CD8-positive, alpha-beta memory T cell (primary cell): ENCODE measurements around the gene DYNLRB1. TPM values are rescaled to one million over a fixed set of nuclear protein-coding genes. Genes with fewer than 3 reads are reported as not detected.
A peak's percentile ranks its signal among the peaks of the same experiment; 100 is the strongest.

Experiments used
- CTCF ChIA-PET: fragments of 350-600 bp; sonication (Branson Sonifier 250); formaldehyde crosslinking; loops from one replicate; lab custom pipeline; 2021; ENCODE audit warnings: antibody characterized with exemption; lab: Charles Lee
- POLR2A ChIA-PET: fragments of 350-600 bp; sonication (Branson Sonifier 250); formaldehyde crosslinking; loops from one replicate; lab custom pipeline; 2021; ENCODE audit warnings: antibody characterized with exemption; lab: Charles Lee
- DNase-seq, 5 donors: peaks; one replicate each; pipeline versions ENCODE4 v3.0.0 to v3.0.0-alpha.2; 2020 to 2022; ENCODE audit warnings: mixed read lengths in 1 of 5
- H3K27ac ChIP-seq: one replicate; pipeline ENCODE4 v1.7.0; 2013; ENCODE audit warnings: low read depth, mild to moderate bottlenecking, low read length, moderate library complexity
- H3K27me3 ChIP-seq: 2 replicates; pipeline ENCODE4 v1.7.0; 2013; ENCODE audit warnings: low read length, mild to moderate bottlenecking; ENCODE audit not compliant: insufficient read depth, poor library complexity, severe bottlenecking
- H3K36me3 ChIP-seq: 2 replicates; pipeline ENCODE4 v1.7.0; 2013; ENCODE audit warnings: mild to moderate bottlenecking, low read length, moderate library complexity; ENCODE audit not compliant: insufficient read depth
- H3K4me1 ChIP-seq: 2 replicates; pipeline ENCODE4 v1.7.0; 2013; ENCODE audit warnings: mild to moderate bottlenecking, low read length, moderate library complexity; ENCODE audit not compliant: insufficient read depth
- H3K4me3 ChIP-seq: 2 replicates; pipeline ENCODE4 v1.7.0; 2013; ENCODE audit warnings: mild to moderate bottlenecking, low read length
- H3K9me3 ChIP-seq: 2 replicates; pipeline ENCODE4 v1.7.0; 2013; ENCODE audit warnings: mild to moderate bottlenecking, low read length
- H3K27ac Mint-ChIP-seq, 8 donors: one replicate each; pipeline ENCODE4 v1.8.0; 2020 to 2021; ENCODE audit warnings: mixed read lengths in 8 of 8, mild to moderate bottlenecking in 6 of 8, inconsistent platforms in 3 of 8, moderate library complexity in 3 of 8
- H3K27me3 Mint-ChIP-seq, 2 donors: one replicate each; pipeline ENCODE4 v1.8.0; 2020 to 2021; ENCODE audit warnings: mixed read lengths in 2 of 2, mild to moderate bottlenecking in 1 of 2, moderate library complexity in 1 of 2
- H3K36me3 Mint-ChIP-seq, 3 donors: one replicate each; pipeline ENCODE4 v1.8.0; 2020 to 2021; ENCODE audit warnings: mixed read lengths in 3 of 3, inconsistent platforms in 1 of 3, mild to moderate bottlenecking in 1 of 3
- H3K4me1 Mint-ChIP-seq, 3 donors: one replicate each; pipeline ENCODE4 v1.8.0; 2020 to 2021; ENCODE audit warnings: mixed read lengths in 3 of 3, inconsistent platforms in 1 of 3, mild to moderate bottlenecking in 1 of 3
- H3K4me3 Mint-ChIP-seq, 7 donors: one replicate each; pipeline ENCODE4 v1.8.0; 2020 to 2021; ENCODE audit warnings: mixed read lengths in 7 of 7, mild to moderate bottlenecking in 6 of 7, moderate library complexity in 4 of 7, inconsistent platforms in 2 of 7
- H3K9me3 Mint-ChIP-seq, 5 donors: one replicate each; pipeline ENCODE4 v1.8.0; 2020 to 2022; ENCODE audit warnings: mixed read lengths in 5 of 5, mild to moderate bottlenecking in 3 of 5, moderate library complexity in 2 of 5, inconsistent platforms in 1 of 5
- polyA plus RNA-seq: library from polyadenylated mRNA; unstranded; fragments of 300-500 nt; fragmentation: Illumina TruSeq; gene quantifications from one replicate; pipeline ENCODE4 v1.2.3, GENCODE V29; 2021
- total RNA-seq, 2 experiments: library from RNA; stranded (reverse); gene quantifications; one replicate each; pipeline ENCODE4 v1.2.3, GENCODE V29; 2021

Gene DYNLRB1
- total and polyA plus RNA-seq, 3 experiments from 2014 or later = 81.1 to 315 (median 81.2) TPM

- POLR2A ChIA-PET = no interaction called here
- peak overlapping the region in 2 of 7 donors; percentile 19 to 50 for H3K4me3 Mint-ChIP-seq
- H3K4me1 Mint-ChIP-seq = peaks cover 21 to 49% (median 36%) of the 10 kb centered on the region in 3 donors
- Histone ChIP-seq H3K27ac (peak overlapping the region; percentile 48), H3K36me3 (peaks cover 14% of the 10 kb centered on the region), H3K9me3 (no peaks in the 10 kb centered on the region), H3K4me3 (no peak overlapping the region), H3K4me1 (peaks cover 13% of the 10 kb centered on the region), H3K27me3 (no peaks in the 10 kb centered on the region)
- peaks cover 0 to 2% of the 10 kb centered on the region in 2 donors for H3K27me3 Mint-ChIP-seq
- DNase-seq = no peak
- H3K36me3 Mint-ChIP-seq = peaks cover 0 to 41% (median 18%) of the 10 kb centered on the region in 3 donors
- no peaks in the 10 kb centered on the region for H3K9me3 Mint-ChIP-seq
- CTCF ChIA-PET = interaction anchor here (1.1 kb wide), 1 partner anchor 166 kb away, joined by 3 read pairs; no protein-coding TSS in a partner anchor
- H3K27ac Mint-ChIP-seq = peak overlapping the region; percentile 38 to 97 (median 91)
Observed at GRCh38 chr20:34541917-34542316, 25.7 kb downstream of the DYNLRB1 start.

GRCh38 chr20:34542439-34542838, 26.2 kb downstream of the DYNLRB1 start:
- H3K4me3 Mint-ChIP-seq = no peak overlapping the region
- Histone ChIP-seq H3K9me3 (no peaks in the 10 kb centered on the region), H3K27me3 (no peaks in the 10 kb centered on the region), H3K4me1 (peaks cover 13% of the 10 kb centered on the region), H3K27ac (no peak overlapping the region), H3K4me3 (no peak overlapping the region), H3K36me3 (peaks cover 10% of the 10 kb centered on the region)
- ChIA-PET CTCF (no interaction called here), POLR2A (no interaction called here)
- H3K9me3 Mint-ChIP-seq = no peaks in the 10 kb centered on the region
- H3K27ac Mint-ChIP-seq = peak overlapping the region in 4 of 8 donors; percentile 42 to 94 (median 93)
- H3K36me3 Mint-ChIP-seq = peaks cover 0 to 36% (median 15%) of the 10 kb centered on the region in 3 donors
- peaks cover 0 to 2% of the 10 kb centered on the region in 2 donors for H3K27me3 Mint-ChIP-seq
- no peak for DNase-seq
- peaks cover 18 to 45% (median 36%) of the 10 kb centered on the region in 3 donors for H3K4me1 Mint-ChIP-seq

DNA sequence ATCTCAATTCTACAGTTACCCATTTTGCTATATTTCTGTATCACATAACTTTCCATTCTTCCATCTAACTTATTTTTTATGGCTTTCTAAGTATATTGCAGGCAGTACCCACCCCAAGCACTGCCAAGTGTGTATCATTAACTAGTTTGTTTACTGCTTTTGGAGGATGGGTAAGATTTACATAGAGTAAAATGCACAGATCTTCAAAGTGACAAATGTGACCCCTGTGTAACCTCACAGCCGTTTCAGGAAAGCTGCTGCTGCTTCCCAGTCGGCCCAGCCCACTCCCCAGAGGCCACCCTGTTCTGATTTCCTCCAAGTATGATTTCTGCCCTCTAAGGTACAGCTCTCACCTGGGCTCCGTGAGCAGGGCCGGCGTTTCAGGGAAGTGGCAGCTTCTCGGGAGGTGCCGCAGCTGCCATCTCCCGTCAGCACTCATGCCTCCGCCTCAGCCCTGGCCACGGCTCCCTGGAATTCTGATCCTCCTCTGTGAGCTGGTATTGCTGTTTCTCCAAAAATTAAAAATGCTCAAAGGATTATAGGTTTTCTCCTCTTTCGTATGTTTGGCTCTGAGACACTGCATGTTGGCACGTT, 27.3 kb downstream of the DYNLRB1 start:
- H3K4me3 ChIP-seq = no peak overlapping the region
- POLR2A ChIA-PET = no interaction called here
- no peak for DNase-seq
- no peaks in the 10 kb centered on the region for H3K9me3 ChIP-seq
- CTCF ChIA-PET = interaction anchor here (1.0 to 2.5 kb wide), 3 partner anchors 28 to 226 kb away, joined by 3 to 7 read pairs (median 4); partner anchors contain the start of gene DYNLRB1
- Mint-ChIP-seq H3K4me1 (peaks cover 18 to 43% (median 36%) of the 10 kb centered on the region in 3 donors), H3K36me3 (peaks cover 0 to 30% (median 15%) of the 10 kb centered on the region in 3 donors), H3K9me3 (no peaks in the 10 kb centered on the region), H3K27me3 (peaks cover 0 to 2% of the 10 kb centered on the region in 2 donors), H3K4me3 (peak overlapping the region in 1 of 7 donors; percentile 55), H3K27ac (peak overlapping the region in 4 of 8 donors; percentile 14 to 83 (median 77))
- no peaks in the 10 kb centered on the region for H3K27me3 ChIP-seq
- H3K27ac ChIP-seq = no peak overlapping the region
- H3K4me1 ChIP-seq = peaks cover 13% of the 10 kb centered on the region
- peaks cover 10% of the 10 kb centered on the region for H3K36me3 ChIP-seq

DNA sequence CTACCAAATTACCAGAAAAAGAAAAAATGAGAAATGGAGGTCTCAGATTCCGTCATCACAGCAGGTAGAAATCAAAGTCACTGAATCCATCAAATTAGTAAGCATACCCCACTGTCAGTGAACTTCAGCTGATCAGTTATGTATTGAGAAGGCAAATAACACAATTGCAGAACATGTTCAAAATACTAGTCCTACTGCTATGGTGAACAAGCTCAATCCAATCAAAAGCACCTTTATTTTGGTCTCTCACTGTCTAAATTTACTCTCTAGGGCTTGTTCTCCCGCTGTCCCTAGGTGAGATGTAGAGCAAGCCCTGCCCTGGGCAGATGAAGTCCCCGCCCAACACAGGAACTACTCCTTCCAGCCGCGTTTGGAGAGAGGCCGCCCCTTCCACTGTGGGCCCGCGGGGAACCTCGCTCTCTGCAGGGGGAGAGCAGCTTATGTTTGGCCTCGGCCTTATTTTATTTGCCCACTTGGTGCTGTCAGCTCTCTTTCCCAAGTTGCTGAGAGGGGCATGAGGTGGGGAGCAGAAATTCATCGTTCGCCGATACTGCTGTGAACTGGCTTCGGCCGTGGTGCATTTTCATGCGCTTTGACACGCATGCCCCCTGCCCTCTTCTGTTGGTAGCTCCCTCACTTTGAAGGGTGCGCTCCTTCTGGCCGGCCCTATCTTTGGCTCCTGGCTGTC, 28.0 kb downstream of the DYNLRB1 start:
- Histone ChIP-seq H3K4me1 (peaks cover 13% of the 10 kb centered on the region), H3K27me3 (no peaks in the 10 kb centered on the region), H3K27ac (no peak overlapping the region), H3K36me3 (peaks cover 10% of the 10 kb centered on the region), H3K4me3 (no peak overlapping the region), H3K9me3 (no peaks in the 10 kb centered on the region)
- Mint-ChIP-seq H3K9me3 (no peaks in the 10 kb centered on the region), H3K27ac (peak overlapping the region in 2 of 8 donors; percentile 57 to 73), H3K36me3 (peaks cover 0 to 23% (median 15%) of the 10 kb centered on the region in 3 donors), H3K4me3 (peak overlapping the region in 4 of 7 donors; percentile 19 to 82 (median 62)), H3K4me1 (peaks cover 18 to 42% (median 36%) of the 10 kb centered on the region in 3 donors), H3K27me3 (peaks cover 0 to 2% of the 10 kb centered on the region in 2 donors)
- peak in 1 of 5 donors; percentile 19 for DNase-seq
- ChIA-PET CTCF (interaction anchor here (1.0 to 2.5 kb wide), 3 partner anchors 29 to 225 kb away, joined by 3 to 7 read pairs (median 4); partner anchors contain the start of gene DYNLRB1), POLR2A (no interaction called here)

- Mint-ChIP-seq H3K9me3 (no peaks in the 10 kb centered on the region), H3K4me1 (peaks cover 3 to 21% (median 19%) of the 10 kb centered on the region in 3 donors), H3K36me3 (peaks cover 0 to 3% (median 3%) of the 10 kb centered on the region in 3 donors), H3K4me3 (no peak overlapping the region), H3K27ac (peak overlapping the region in 2 of 8 donors; percentile 18 to 72), H3K27me3 (peaks cover 0 to 2% of the 10 kb centered on the region in 2 donors)
- POLR2A ChIA-PET = no interaction called here
- Histone ChIP-seq H3K27ac (no peak overlapping the region), H3K36me3 (no peaks in the 10 kb centered on the region), H3K4me1 (peaks cover 2% of the 10 kb centered on the region), H3K27me3 (no peaks in the 10 kb centered on the region), H3K4me3 (no peak overlapping the region), H3K9me3 (no peaks in the 10 kb centered on the region)
- no peak for DNase-seq
- CTCF ChIA-PET = no interaction called here
Observed at GRCh38 chr20:34546751-34547181, 30.5 kb downstream of the DYNLRB1 start.

DNA sequence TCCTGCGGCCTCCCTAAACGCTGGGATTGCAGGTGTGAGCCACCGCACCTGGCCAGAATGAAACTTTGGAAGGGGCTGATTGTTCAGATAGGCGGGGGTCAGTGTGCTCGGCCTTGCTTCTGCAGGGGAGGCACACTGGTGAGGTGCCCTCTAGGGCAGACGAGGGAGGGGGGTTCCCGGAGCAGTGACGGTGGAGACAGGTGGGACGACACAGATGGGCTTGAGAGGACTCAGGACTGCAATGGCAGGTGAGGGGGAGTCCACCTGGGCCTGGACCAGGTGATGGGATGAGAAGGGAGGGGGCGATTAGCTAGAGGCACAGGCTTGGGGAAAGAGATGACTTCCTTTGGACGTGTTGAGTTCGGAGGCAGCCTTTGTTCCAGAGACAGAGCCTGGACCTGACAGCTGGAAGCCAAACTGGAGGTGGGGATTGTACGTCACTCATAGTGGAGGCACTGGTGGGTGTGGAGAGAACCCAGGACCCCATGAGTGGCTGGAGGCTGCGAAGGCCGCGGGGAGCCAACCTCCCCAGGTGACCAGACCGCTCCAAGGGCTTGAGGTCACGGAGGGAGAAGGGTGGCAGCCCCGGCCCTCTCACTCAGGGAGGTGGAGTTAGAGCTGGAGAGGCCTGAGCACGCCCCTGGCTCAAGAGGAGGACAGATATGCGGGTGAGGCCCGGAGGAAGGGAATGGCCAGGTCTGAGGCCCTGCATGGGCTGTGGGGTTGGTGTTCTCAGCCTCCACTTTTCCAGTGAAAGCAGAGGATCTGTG, 31.8 kb downstream of the DYNLRB1 start:
- no peaks in the 10 kb centered on the region for H3K9me3 ChIP-seq
- no peaks in the 10 kb centered on the region for H3K27me3 ChIP-seq
- Mint-ChIP-seq H3K4me1 (peaks cover 3 to 17% (median 15%) of the 10 kb centered on the region in 3 donors), H3K27me3 (peaks cover 0 to 2% of the 10 kb centered on the region in 2 donors), H3K36me3 (peaks cover 0 to 3% (median 0%) of the 10 kb centered on the region in 3 donors), H3K27ac (peak overlapping the region in 1 of 8 donors; percentile 8), H3K4me3 (no peak overlapping the region), H3K9me3 (no peaks in the 10 kb centered on the region)
- H3K4me3 ChIP-seq = no peak overlapping the region
- H3K27ac ChIP-seq = no peak overlapping the region
- no peaks in the 10 kb centered on the region for H3K4me1 ChIP-seq
- DNase-seq = no peak
- CTCF ChIA-PET = no interaction called here
- H3K36me3 ChIP-seq = no peaks in the 10 kb centered on the region
- POLR2A ChIA-PET = interaction anchor here (0.5 kb wide), 2 partner anchors 58 to 95 kb away, joined by 3 read pairs; no protein-coding TSS in a partner anchor

DNA sequence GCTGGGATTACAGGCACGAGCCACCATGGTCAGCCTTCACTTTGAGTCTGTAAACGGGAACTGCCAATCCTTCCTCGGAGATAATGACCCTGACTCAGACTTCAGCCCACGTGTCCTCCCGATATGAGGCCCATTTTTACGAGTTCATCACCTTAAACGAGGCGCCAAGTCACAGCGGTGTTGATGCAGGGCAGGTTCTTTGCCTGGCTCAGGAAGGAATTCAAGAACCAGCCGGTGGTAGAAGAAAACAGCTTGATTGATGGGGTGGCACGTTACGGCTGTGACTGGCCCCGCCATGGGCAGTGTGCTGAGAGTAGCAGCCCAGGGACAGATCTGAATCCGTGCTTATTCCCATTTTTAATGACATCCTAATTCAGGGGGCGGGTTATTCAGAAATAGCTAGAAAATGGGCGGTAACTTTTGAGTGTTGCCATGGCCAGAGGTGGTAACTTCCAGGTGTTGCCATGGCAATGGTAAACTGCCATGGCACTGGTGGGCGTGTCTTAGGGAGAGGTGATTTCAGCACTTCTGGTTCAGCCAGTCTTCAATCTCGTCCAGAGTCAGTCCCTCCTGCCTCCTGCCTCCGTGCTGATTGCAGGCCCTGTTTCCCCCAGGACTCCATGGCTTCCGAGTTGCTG, 33.2 kb downstream of the DYNLRB1 start:
- no peaks in the 10 kb centered on the region for H3K4me1 ChIP-seq
- H3K4me1 Mint-ChIP-seq = peaks cover 3 to 5% (median 4%) of the 10 kb centered on the region in 3 donors
- POLR2A ChIA-PET = no interaction called here
- peaks cover 0 to 2% of the 10 kb centered on the region in 2 donors for H3K27me3 Mint-ChIP-seq
- DNase-seq = no peak
- no peak overlapping the region for H3K4me3 ChIP-seq
- H3K9me3 Mint-ChIP-seq = no peaks in the 10 kb centered on the region
- H3K27me3 ChIP-seq = no peaks in the 10 kb centered on the region
- no peak overlapping the region for H3K27ac ChIP-seq
- H3K36me3 ChIP-seq = no peaks in the 10 kb centered on the region
- H3K9me3 ChIP-seq = no peaks in the 10 kb centered on the region
- no peaks in the 10 kb centered on the region for H3K36me3 Mint-ChIP-seq
- H3K27ac Mint-ChIP-seq = peak overlapping the region in 1 of 8 donors; percentile 54
- CTCF ChIA-PET = no interaction called here
- H3K4me3 Mint-ChIP-seq = no peak overlapping the region
